ENCODE measurements around the gene RPL13.
"Not testable (repeated sequence)": the region's sequence is repeated elsewhere in the genome, so short reads cannot be mapped to it uniquely, and the experiment has no call there.

RPL13 gene

DNA sequence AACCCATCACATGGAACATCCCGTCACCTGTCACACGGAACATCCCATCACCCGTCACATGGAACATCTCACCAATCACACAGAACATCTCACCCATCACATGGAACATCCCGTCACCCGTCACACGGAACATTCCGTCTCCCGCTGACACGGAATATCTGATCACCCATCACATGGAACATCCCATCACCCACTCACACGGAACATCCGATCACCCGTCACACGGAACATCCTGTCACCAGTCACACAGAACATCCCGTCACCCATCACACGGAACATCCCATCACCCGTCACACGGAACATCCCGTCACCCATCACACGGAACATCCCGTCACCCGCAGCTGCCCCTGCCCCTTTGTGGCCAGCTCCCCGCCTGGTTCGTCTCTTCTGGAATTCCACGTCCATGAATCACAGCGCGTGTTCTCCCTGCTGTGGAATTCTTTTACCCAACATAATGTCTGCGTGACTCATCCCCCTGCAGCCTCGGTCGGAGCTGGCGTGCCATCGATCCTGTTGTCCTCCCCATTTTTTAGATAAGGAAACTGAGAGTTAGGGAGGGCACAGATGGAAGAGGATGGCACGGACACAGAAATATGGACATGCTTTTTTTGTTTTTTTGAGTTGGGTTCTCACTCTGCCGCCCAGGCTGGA lies 20.7 kb downstream of the RPL13 start:
- no peak for DNase-seq

- no peak for DNase-seq
Measured at GRCh38 chr16:89581861-89582563, 21.5 kb downstream of the RPL13 start.

DNA sequence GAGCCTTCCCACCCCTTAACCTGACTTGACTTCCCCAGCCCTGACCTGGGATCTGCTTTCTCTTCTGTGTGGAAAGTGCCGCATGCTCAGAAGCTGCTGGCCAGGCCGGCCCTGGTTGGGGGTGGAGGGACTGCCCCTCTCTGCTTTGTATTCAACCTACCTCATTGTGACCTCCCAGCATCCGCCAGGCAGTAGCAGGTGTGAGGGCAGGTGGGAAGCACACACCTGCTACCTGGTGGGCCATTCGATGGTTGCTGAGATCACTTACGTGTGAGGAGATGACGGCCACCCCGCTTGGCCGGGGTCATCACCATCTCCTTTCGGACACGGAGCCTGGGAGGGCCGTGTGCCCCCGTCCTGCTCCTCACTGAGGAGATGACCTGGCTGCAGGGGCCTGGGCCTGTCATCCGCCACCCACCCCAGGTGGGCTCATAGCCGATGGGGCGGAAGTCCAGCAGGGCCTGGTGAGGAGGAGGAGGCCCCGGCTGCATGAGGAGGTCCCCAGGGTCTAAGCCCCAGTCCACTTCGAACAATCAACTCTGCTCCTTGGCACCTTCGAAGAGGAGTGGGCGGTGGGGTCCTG lies 22.2 kb downstream of the RPL13 start:
- DNase-seq: no peak

- DNase-seq: no peak
Measured at GRCh38 chr16:89583197-89583894, 22.9 kb downstream of the RPL13 start.

DNA sequence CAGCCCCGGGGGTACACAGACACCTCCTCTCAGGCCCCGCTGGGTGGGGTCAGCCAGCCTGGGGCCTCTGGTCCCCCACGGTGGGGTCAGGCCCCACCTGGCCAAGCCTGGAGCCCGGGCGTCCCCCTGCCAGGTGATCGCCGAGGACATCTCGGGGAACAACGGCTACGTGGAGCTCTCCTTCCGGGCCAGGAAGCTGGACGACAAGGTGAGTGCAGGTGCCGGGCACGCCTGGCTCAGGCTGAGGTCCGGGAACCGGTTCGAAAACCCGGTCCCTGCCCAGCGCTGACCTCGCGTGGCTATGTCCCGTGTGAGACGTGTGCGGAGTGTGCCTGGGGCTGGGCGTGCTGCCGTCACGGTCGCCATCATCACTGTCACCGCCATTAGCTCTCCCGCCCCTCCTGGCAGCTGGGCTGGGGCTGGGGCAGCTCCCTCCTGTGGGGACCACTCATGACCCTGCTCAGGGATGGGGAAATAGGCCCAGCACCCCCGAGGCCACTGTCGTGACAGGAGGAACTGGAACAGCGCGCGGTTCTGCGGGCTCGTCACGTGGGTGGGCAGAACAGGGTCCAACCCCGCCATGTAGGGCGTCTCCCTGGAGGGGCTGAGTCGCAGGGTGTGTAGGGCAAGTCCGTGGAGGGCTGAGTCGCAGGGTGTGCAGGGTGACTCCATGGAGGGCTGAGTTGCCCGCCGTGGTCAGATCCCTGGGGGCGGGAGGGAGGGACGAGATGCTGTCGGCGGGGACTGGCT lies 23.6 kb downstream of the RPL13 start:
- DNase-seq: no peak

GRCh38 chr16:89584768-89585549 lies 24.5 kb downstream of the RPL13 start:
- DNase-seq: no peak

- no peak for DNase-seq
Measured at GRCh38 chr16:89586218-89586617, 25.7 kb downstream of the RPL13 start.

DNA sequence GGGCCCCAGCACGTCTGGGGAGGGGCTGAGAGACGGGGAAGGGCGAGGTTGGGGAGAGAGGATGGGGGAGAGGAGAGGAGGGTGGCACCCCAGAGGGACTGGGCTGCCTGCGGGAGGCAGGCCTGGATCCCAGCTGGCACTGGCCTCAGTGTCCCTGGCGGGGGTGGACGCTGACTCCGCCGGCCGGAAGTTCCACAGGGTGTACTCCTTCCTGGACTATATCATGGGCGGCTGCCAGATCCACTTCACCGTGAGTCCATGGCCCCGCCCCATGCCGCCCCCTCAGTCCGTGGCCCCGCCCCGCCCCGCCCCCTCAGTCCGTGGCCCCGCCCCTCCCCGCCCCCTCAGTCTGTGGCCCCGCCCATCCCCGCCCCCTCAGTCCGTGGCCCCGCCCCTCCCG lies 26.4 kb downstream of the RPL13 start:
- DNase-seq: no peak

GRCh38 chr16:89587676-89588075 lies 27.2 kb downstream of the RPL13 start:
- DNase-seq: not testable (repeated sequence)

DNA sequence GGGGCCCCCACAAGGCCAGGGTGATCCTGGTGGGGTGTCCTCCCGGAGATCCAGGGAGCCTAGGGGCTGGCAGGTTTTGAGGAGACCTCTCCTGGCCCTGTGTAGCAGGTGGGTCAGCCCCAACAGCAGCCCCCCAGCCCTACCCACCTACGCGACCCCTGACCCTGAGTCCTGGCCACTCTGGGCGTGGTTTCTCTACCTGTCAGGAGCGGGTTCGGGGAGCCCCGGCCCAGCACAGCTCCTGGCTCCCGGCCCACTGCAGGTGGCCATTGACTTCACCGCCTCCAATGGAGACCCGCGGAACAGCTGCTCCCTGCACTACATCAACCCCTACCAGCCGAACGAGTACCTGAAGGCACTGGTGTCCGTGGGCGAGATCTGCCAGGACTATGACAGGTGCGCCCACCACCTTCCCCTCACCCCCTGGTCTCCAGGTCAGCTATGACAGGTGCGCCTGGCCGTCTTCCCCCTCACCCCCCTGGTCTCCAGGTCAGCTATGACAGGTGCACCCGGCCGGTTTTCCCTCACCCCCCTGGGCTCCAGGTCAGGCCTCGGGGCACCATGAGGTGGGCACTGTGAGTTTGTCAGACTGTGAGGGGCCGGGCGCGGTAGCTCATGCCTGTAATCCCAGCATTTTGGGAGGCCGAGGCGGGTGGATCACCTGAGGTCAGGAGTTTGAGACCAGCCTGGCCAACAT lies 28.1 kb downstream of the RPL13 start:
- DNase-seq: no peak

- DNase-seq: no peak
Measured at GRCh38 chr16:89589241-89589926, 28.9 kb downstream of the RPL13 start.

DNA sequence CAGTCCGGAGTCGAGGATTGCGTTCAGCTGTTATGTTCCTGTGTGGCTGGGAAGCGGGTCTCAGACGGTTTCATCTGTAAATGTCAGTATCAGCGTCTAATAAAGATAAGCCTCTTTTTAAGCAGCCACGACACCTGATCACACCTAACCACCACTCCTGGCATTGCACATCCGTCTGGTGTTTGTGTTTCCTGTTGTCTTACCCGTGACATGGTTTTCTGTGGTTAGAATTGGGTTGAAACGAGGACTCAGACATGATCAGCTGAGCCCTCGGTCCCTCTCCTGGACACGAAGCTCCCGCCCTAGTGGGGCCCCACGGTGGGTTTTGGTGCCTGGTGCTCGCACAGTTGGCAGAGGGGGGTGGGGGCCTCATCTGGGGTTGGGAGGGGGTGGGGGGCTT lies 33.4 kb downstream of the RPL13 start:
- DNase-seq: peak; percentile 80

DNA sequence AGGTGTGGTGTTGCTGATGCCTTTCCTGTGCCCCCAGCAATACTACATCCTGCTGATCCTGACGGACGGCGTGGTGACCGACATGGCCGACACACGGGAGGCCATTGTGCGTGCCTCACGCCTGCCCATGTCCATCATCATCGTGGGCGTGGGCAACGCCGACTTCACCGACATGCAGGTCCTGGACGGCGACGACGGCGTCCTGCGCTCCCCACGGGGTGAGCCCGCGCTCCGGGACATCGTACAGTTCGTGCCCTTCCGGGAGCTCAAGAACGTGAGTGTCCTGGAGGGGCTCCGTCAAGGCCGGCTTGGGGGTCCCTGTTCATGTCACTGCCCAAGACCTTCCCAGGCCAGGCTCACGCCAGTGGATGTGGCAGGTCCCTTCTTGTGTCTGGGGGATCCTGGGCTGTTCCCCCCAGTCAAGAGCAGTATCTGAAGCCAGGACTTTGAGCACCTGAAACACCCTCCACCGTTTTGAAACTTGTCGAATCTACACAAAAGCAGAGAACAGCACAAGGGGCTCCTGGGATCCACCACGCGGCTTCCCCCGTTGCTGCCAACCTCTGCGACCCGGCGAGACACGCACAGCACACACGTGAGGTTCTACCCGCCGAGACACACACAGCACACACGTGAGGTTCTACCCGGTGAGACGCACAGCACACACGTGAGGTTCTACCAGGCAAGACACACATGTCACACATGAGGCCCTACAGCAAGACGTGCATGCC lies 35.0 kb downstream of the RPL13 start:
- DNase-seq: no peak

GRCh38 chr16:89596061-89596689 lies 35.7 kb downstream of the RPL13 start:
- DNase-seq: no peak

DNA sequence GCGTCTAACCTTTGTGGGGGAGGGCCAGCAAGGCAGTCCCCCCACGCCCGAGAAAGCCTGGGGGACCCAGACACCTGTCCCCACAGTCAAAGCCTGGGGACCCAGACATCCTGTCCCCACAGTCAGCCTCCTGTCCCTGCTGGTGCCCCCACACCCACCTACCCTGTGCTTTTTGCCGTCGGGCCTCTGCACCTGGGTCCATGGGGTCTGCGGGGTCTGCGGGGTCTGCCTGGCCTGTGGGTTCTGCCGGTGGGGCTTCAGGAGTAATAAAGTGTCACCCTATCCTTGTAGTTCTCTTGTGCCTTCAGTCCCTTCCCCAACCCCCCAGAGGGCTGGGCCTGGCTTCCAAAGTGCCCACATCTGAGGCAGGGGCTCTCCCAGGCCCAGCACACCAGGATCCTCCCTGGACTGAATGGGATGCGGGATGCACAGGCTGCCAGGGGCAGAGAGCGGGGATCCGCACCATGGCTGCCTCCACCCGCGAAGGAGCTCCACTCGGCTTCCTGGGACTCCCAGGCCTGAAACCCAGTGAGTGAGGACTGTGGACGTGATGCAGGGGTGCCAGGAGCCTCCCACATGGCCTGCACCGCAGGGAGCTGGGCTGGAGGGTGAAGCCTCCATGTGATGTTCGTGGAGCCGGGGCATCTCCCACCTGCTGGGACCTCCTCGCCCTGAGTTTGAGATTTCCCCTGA lies 36.6 kb downstream of the RPL13 start:
- DNase-seq: no peak

DNA sequence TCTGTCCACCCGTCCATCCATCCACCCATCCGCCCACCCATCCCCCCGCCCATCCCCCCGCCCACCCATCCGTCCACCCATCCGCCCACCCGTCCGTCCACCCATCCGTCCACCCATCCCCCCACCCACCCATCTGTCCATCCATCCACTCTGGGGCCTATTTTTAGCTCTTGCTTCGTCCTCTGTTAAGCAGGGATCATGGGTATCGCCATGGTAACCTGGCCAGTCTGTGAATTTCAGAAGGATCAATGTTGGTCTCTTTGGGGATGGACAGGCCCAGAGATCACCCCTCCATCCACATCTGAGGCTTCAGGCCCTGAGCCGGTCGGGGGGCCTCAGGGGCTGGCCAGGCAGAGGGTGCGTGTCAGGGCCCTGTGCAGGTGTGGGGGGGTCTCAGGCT lies 37.7 kb downstream of the RPL13 start:
- DNase-seq: no peak

GRCh38 chr16:89599451-89599858 lies 39.0 kb downstream of the RPL13 start:
- DNase-seq: no peak

- no peak for DNase-seq
Measured at GRCh38 chr16:89599902-89600301, 39.4 kb downstream of the RPL13 start.

DNA sequence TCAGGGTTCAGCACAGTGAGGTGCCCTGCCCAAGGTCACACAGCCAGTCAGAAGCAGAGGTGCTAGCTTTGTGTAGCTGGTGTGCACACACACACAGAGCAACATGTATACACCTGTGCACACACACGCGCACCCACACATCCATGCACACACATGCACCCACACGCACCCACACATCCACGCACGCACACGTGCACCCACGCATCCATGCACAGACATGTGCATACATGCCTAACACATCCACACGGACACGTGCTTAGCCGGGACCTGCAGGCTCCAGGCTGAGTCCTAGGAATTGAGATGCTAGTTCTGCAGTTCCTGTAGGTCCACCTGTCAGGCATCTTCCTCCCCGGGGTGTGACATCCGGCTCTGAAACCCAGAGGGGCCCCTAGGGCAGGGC lies 39.9 kb downstream of the RPL13 start:
- no peak for DNase-seq

All from activated effector memory CD4-positive, alpha-beta T cell treated with anti-CD3 and anti-CD28 coated beads, Interleukin-2, amount 50 U/mL, for 16 hours (primary cell).